ENCODE measurements around the gene KLHL29.

- TF ChIP-seq SIN3A (IDR thresholded peaks at IDR 0.05; ENCODE audit: borderline replicate concordance, insufficient read depth, low read length) (no peak), POLR2AphosphoS5 (IDR thresholded peaks at IDR 0.05; ENCODE audit: low read depth, low read length) (no peak)
Observed at GRCh38 chr2:23475473-23475872, 90.5 kb downstream of the KLHL29 start.
